Stimulated activated effector memory CD8-positive, alpha-beta T cell treated with anti-CD3 and anti-CD28 coated beads, Interleukin-12 subunit alpha, Interleukin-12 subunit beta, amount 100 ng/mL, for 72 hours (primary cell): Measurements from ENCODE around the gene PSTK.

Source experiments
- ATAC-seq: fragments of 150-1000 bp; cut with Tn5 transposase; 2 replicates; pipeline ENCODE4 v1.10.0; 2021
- DNase-seq, 2 donors: peaks; one replicate each; pipeline ENCODE4 v3.0.0; 2021 to 2022; ENCODE audit warnings: low spot score in 2 of 2
- H3K27ac Mint-ChIP-seq: one replicate; pipeline ENCODE4 v1.8.0; 2022; ENCODE audit warnings: mild to moderate bottlenecking, mixed read lengths
- H3K36me3 Mint-ChIP-seq: one replicate; pipeline ENCODE4 v1.8.0; 2022; ENCODE audit warnings: mild to moderate bottlenecking, mixed read lengths
- H3K4me1 Mint-ChIP-seq: one replicate; pipeline ENCODE4 v1.8.0; 2022; ENCODE audit warnings: mixed read lengths
- H3K4me3 Mint-ChIP-seq: one replicate; pipeline ENCODE4 v1.8.0; 2022; ENCODE audit warnings: mild to moderate bottlenecking, mixed read lengths
- H3K9me3 Mint-ChIP-seq: one replicate; pipeline ENCODE4 v1.8.0; 2022; ENCODE audit warnings: mixed read lengths

PSTK gene

GRCh38 chr10:123026302-123026701 is 46.1 kb downstream of the PSTK start:
- Mint-ChIP-seq H3K27ac (no peak overlapping the region), H3K4me1 (peaks cover 8% of the 10 kb centered on the region), H3K36me3 (no peaks in the 10 kb centered on the region), H3K4me3 (no peak overlapping the region), H3K9me3 (no peaks in the 10 kb centered on the region)
- no peak for ATAC-seq
- DNase-seq = no peak

- ATAC-seq (no peak), DNase-seq (no peak)
- no peak overlapping the region for H3K4me3 Mint-ChIP-seq
- H3K4me1 Mint-ChIP-seq = peaks cover 8% of the 10 kb centered on the region
- H3K36me3 Mint-ChIP-seq = no peaks in the 10 kb centered on the region
- no peak overlapping the region for H3K27ac Mint-ChIP-seq
- no peaks in the 10 kb centered on the region for H3K9me3 Mint-ChIP-seq
Observed at GRCh38 chr10:123027861-123028260, 47.7 kb downstream of the PSTK start.

GRCh38 chr10:123031124-123031523 is 50.9 kb downstream of the PSTK start:
- Mint-ChIP-seq H3K36me3 (no peaks in the 10 kb centered on the region), H3K4me3 (no peak overlapping the region), H3K9me3 (no peaks in the 10 kb centered on the region), H3K4me1 (no peaks in the 10 kb centered on the region), H3K27ac (no peak overlapping the region)
- ATAC-seq (no peak), DNase-seq (no peak)

GRCh38 chr10:123034332-123034731 is 54.1 kb downstream of the PSTK start:
- Mint-ChIP-seq H3K9me3 (no peaks in the 10 kb centered on the region), H3K4me1 (peaks cover 5% of the 10 kb centered on the region), H3K36me3 (peaks cover 7% of the 10 kb centered on the region), H3K4me3 (no peak overlapping the region), H3K27ac (no peak overlapping the region)
- DNase-seq (no peak), ATAC-seq (no peak)

- peaks cover 7% of the 10 kb centered on the region for H3K36me3 Mint-ChIP-seq
- no peak overlapping the region for H3K4me3 Mint-ChIP-seq
- H3K9me3 Mint-ChIP-seq = no peaks in the 10 kb centered on the region
- peaks cover 8% of the 10 kb centered on the region for H3K4me1 Mint-ChIP-seq
- no peak overlapping the region for H3K27ac Mint-ChIP-seq
- DNase-seq (no peak), ATAC-seq (no peak)
Observed at GRCh38 chr10:123035467-123036086, 55.4 kb downstream of the PSTK start.

- Mint-ChIP-seq H3K4me3 (no peak overlapping the region), H3K27ac (no peak overlapping the region), H3K4me1 (peaks cover 8% of the 10 kb centered on the region), H3K36me3 (peaks cover 7% of the 10 kb centered on the region), H3K9me3 (no peaks in the 10 kb centered on the region)
- ATAC-seq (no peak), DNase-seq (no peak)
Observed at GRCh38 chr10:123038782-123039631, 58.8 kb downstream of the PSTK start.

GRCh38 chr10:123039632-123039930 is 59.4 kb downstream of the PSTK start:
- peaks cover 8% of the 10 kb centered on the region for H3K4me1 Mint-ChIP-seq
- peaks cover 7% of the 10 kb centered on the region for H3K36me3 Mint-ChIP-seq
- no peak for DNase-seq
- no peaks in the 10 kb centered on the region for H3K9me3 Mint-ChIP-seq
- no peak for ATAC-seq
- H3K4me3 Mint-ChIP-seq = no peak overlapping the region
- H3K27ac Mint-ChIP-seq = no peak overlapping the region
